ENCODE results near the gene CHD1.

Gene CHD1

GRCh38 chr5:98975223-98975622, 46.4 kb upstream of the CHD1 start:
- Histone ChIP-seq H3K4me1 (ENCODE audit: low read depth, poor library complexity, severe bottlenecking) (no peaks in the 10 kb centered on the region), H2AFZ (ENCODE audit: low read depth) (no peak overlapping the region), H3K4me2 (no peak overlapping the region), H3K27me3 (ENCODE audit: insufficient read depth, low read depth) (no peaks in the 10 kb centered on the region), H4K20me1 (ENCODE audit: insufficient read depth) (no peaks in the 10 kb centered on the region), H3K27ac (no peak overlapping the region), H3K79me2 (ENCODE audit: insufficient read depth, low read depth) (no peaks in the 10 kb centered on the region), H3K9ac (no peak overlapping the region), H3K4me3 (IDR thresholded peaks at IDR 0.05; ENCODE audit: insufficient read depth, low read depth, low read length) (no peak overlapping the region), H3K36me3 (ENCODE audit: insufficient read depth) (no peaks in the 10 kb centered on the region)
- no peak for TF ChIP-seq CTCF (conservative IDR thresholded peaks at IDR 0.05; ENCODE audit: low read depth, low read length)

- Histone ChIP-seq H3K4me2 (no peak overlapping the region), H2AFZ (ENCODE audit: low read depth) (no peak overlapping the region), H3K27me3 (ENCODE audit: insufficient read depth, low read depth) (no peaks in the 10 kb centered on the region; the same call in 1 of the 2 replicates), H3K27ac (no peak overlapping the region), H3K9ac (no peak overlapping the region), H3K36me3 (ENCODE audit: insufficient read depth) (no peaks in the 10 kb centered on the region), H4K20me1 (ENCODE audit: insufficient read depth) (no peaks in the 10 kb centered on the region), H3K79me2 (ENCODE audit: insufficient read depth, low read depth) (no peaks in the 10 kb centered on the region), H3K4me1 (ENCODE audit: low read depth, poor library complexity, severe bottlenecking) (no peaks in the 10 kb centered on the region), H3K4me3 (IDR thresholded peaks at IDR 0.05; ENCODE audit: insufficient read depth, low read depth, low read length) (no peak overlapping the region)
- TF ChIP-seq CTCF (conservative IDR thresholded peaks at IDR 0.05; ENCODE audit: low read depth, low read length): no peak
Measured at GRCh38 chr5:98969400-98969799, 40.6 kb upstream of the CHD1 start.

DNA sequence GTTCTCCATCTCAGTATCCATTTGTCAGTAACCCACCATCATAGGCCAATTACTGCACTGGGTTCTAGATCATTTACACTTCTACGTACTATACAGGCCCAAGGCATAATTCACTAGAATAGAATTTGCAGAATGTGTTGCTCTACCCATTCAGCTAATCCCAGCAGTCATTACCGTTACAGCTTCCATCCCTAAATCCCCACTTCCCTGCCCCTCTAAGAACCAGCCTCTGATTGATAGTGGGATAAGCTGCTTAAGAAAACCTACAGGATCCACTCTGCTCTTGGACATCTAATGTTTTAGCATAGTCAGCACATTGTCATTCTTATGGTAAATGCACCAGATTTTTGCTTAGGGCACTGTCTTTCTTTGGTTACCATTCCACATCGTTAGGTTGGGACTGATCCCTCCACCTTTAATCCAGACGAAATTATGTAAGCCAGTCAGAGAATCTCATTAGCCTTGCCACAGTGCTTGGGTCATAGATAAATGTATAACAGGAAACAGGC, 39.3 kb upstream of the CHD1 start:
- H3K4me3 ChIP-seq (IDR thresholded peaks at IDR 0.05; ENCODE audit: insufficient read depth, low read depth, low read length): no peak overlapping the region
- no peak overlapping the region for H2AFZ ChIP-seq (ENCODE audit: low read depth)
- H3K27ac ChIP-seq: no peak overlapping the region
- H3K36me3 ChIP-seq (ENCODE audit: insufficient read depth): no peaks in the 10 kb centered on the region
- H3K9ac ChIP-seq: no peak overlapping the region
- H4K20me1 ChIP-seq (ENCODE audit: insufficient read depth): no peaks in the 10 kb centered on the region
- TF ChIP-seq CTCF (conservative IDR thresholded peaks at IDR 0.05; ENCODE audit: low read depth, low read length): no peak
- H3K4me1 ChIP-seq (ENCODE audit: low read depth, poor library complexity, severe bottlenecking): no peaks in the 10 kb centered on the region
- H3K79me2 ChIP-seq (ENCODE audit: insufficient read depth, low read depth): no peaks in the 10 kb centered on the region
- no peaks in the 10 kb centered on the region; the same call in 1 of the 2 replicates for H3K27me3 ChIP-seq (ENCODE audit: insufficient read depth, low read depth)
- no peak overlapping the region for H3K4me2 ChIP-seq

DNA sequence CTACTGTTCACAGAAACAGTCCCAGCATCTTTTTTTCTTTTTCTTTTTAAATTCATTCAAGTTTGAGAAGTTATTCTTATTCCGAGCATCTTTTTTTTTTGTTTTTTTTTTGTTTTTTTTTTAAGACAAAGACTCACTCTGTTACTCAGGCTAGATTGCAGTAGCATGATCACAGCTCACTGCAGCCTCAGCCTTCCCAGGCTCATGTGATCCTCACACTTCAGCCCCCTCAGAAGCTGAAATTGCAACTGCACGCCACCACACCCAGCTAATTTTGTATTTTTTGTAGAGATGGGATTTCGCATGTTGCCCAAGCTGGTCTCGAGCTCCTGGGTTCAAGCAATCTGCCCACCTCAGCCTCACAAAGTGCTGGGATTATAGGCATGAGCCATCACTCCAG, 36.4 kb upstream of the CHD1 start:
- no peak overlapping the region for H3K27ac ChIP-seq
- no peaks in the 10 kb centered on the region for H3K79me2 ChIP-seq (ENCODE audit: insufficient read depth, low read depth)
- H3K4me3 ChIP-seq (IDR thresholded peaks at IDR 0.05; ENCODE audit: insufficient read depth, low read depth, low read length): no peak overlapping the region
- no peak overlapping the region for H3K4me2 ChIP-seq
- H4K20me1 ChIP-seq (ENCODE audit: insufficient read depth): no peaks in the 10 kb centered on the region
- H3K4me1 ChIP-seq (ENCODE audit: low read depth, poor library complexity, severe bottlenecking): no peaks in the 10 kb centered on the region
- no peaks in the 10 kb centered on the region; the same call in 1 of the 2 replicates for H3K27me3 ChIP-seq (ENCODE audit: insufficient read depth, low read depth)
- no peaks in the 10 kb centered on the region for H3K36me3 ChIP-seq (ENCODE audit: insufficient read depth)
- H3K9ac ChIP-seq: no peak overlapping the region
- H2AFZ ChIP-seq (ENCODE audit: low read depth): no peak overlapping the region
- no peak for TF ChIP-seq CTCF (conservative IDR thresholded peaks at IDR 0.05; ENCODE audit: low read depth, low read length)
